A673 (cell line): ENCODE results near the gene MMP3. TPM values are rescaled to one million over a fixed set of nuclear protein-coding genes. Genes with fewer than 3 reads are reported as not detected.

Experiments used
- BruUV-seq: library from RNA; stranded (reverse); fragments of 400-500 nt; replicated peaks from 2 replicates; lab custom pipeline; 2021; lab: Mats Ljungman, UMichigan
- CTCF ChIA-PET: fragments of 300-600 bp; sonication (Branson Sonifier 250); formaldehyde crosslinking; loops from one replicate; lab custom pipeline; 2022; ENCODE audit warnings: antibody characterized with exemption; lab: Charles Lee
- POLR2A ChIA-PET: fragments of 300-600 bp; sonication (Branson Sonifier 250); formaldehyde crosslinking; loops from one replicate; lab custom pipeline; 2022; ENCODE audit warnings: antibody characterized with exemption; ENCODE audit not compliant: low non-redundant PET; lab: Charles Lee
- DNase-seq: peaks from one replicate; pipeline ENCODE4 v3.0.0-alpha.2; 2015; ENCODE audit warnings: low spot score
- H3K27ac ChIP-seq: fragments of 200-600 bp; sonication (generic); 2 replicates; pipeline ENCODE4 v1.5.1; 2016; ENCODE audit warnings: mixed run types, low read depth, mild to moderate bottlenecking, mixed read lengths, antibody characterized with exemption, low read length; ENCODE audit not compliant: poor library complexity, severe bottlenecking
- H3K27me3 ChIP-seq: fragments of 200-600 bp; sonication (generic); replicated peaks from 2 replicates; pipeline ENCODE4 v1.6.1; 2017; ENCODE audit warnings: mixed run types, low read depth, mild to moderate bottlenecking, mixed read lengths, antibody characterized with exemption, low read length; ENCODE audit not compliant: insufficient read depth, poor library complexity
- H3K36me3 ChIP-seq: fragments of 200-600 bp; sonication (generic); 2 replicates; pipeline ENCODE4 v1.6.1; 2016; ENCODE audit warnings: mixed run types, mild to moderate bottlenecking, mixed read lengths, antibody characterized with exemption, low read length; ENCODE audit not compliant: insufficient read depth, poor library complexity, severe bottlenecking
- H3K4me1 ChIP-seq: fragments of 200-600 bp; sonication (generic); 2 replicates; pipeline ENCODE4 v1.6.1; 2017; ENCODE audit warnings: mixed run types, mild to moderate bottlenecking, mixed read lengths, antibody characterized with exemption, low read length; ENCODE audit not compliant: insufficient read depth, poor library complexity, severe bottlenecking
- H3K4me3 ChIP-seq: fragments of 200-600 bp; sonication (generic); 2 replicates; pipeline ENCODE4 v1.5.1; 2016; ENCODE audit warnings: low read depth, mixed run types, mild to moderate bottlenecking, mixed read lengths, low read length; ENCODE audit not compliant: poor library complexity, severe bottlenecking
- H3K9me3 ChIP-seq: fragments of 200-600 bp; sonication (generic); 2 replicates; pipeline ENCODE4 v1.6.1; 2016; ENCODE audit warnings: mixed run types, low read depth, mild to moderate bottlenecking, mixed read lengths, antibody characterized with exemption, low read length; ENCODE audit not compliant: poor library complexity, severe bottlenecking
- CTCF ChIP-seq: fragments of 300-800, 200-600 bp; sonication (generic); conservative IDR thresholded peaks from 2 replicates; pipeline ENCODE4 v1.5.1; 2017; ENCODE audit warnings: low read depth, mild to moderate bottlenecking, antibody characterized with exemption, low read length, moderate library complexity, mixed read lengths
- EZH2 ChIP-seq: fragments of 200-600 bp; sonication (generic); IDR thresholded peaks from 2 replicates; pipeline ENCODE4 v1.6.1; 2017; ENCODE audit warnings: borderline replicate concordance, low read depth, mild to moderate bottlenecking, mixed read lengths, antibody characterized with exemption, low read length; ENCODE audit not compliant: poor library complexity, severe bottlenecking
- intact Hi-C: fragments of 100-400 bp; cut with micrococcal nuclease; formaldehyde crosslinking; loops from one replicate; pipeline ENCODE4 v1.10.0; 2022; ENCODE audit not compliant: unreplicated experiment
- total RNA-seq: library from RNA; stranded (reverse); gene quantifications from 2 replicates; pipeline ENCODE4 v1.2.3, GENCODE V29; 2021

MMP3 gene
- total RNA-seq, 1 experiment from 2014 or later, result 1.3 TPM

- intact Hi-C loops, result no loop called here
- no peak overlapping the region for H3K4me3 ChIP-seq
- ChIA-PET POLR2A (no interaction called here), CTCF (no interaction called here)
- H3K36me3 ChIP-seq, result no peaks in the 10 kb centered on the region
- no peaks in the 10 kb centered on the region for H3K9me3 ChIP-seq
- peak; percentile 71 for DNase-seq
- H3K4me1 ChIP-seq, result peaks cover 11% of the 10 kb centered on the region
- H3K27ac ChIP-seq, result peak overlapping the region; percentile 51
- no TSS peak for BruUV-seq
- TF ChIP-seq EZH2 (no peak), CTCF (no peak)
- H3K27me3 ChIP-seq, result no peaks in the 10 kb centered on the region
Measured at GRCh38 chr11:102799681-102800340, 43.6 kb downstream of the MMP3 start.

- no TSS peak for BruUV-seq
- Histone ChIP-seq H3K27me3 (no peaks in the 10 kb centered on the region), H3K27ac (peak within 1 kb of the TSS; percentile 6), H3K36me3 (no peaks in the 10 kb centered on the region), H3K4me1 (peaks cover 16% of the 10 kb centered on the region), H3K9me3 (no peaks in the 10 kb centered on the region), H3K4me3 (no peak within 1 kb of the TSS)
- TF ChIP-seq EZH2, result no peak
- TF ChIP-seq CTCF, result no peak
- intact Hi-C loops, result no loop called here
- peak; percentile 77 for DNase-seq
- ChIA-PET POLR2A (no interaction called here), CTCF (interaction anchor here (0.8 kb wide), 1 partner anchor 238 kb away, joined by 4 read pairs; no protein-coding TSS in a partner anchor)
Measured at GRCh38 chr11:102798012-102798746, 45.2 kb downstream of the MMP3 start, which contains the start of gene MMP1. Gene MMP1 (minus strand): TSS chr11:102798160. CDS start chr11:102798092, 68 bp downstream.

GRCh38 chr11:102794382-102794781, 49.0 kb downstream of the MMP3 start:
- Histone ChIP-seq H3K27ac (peak overlapping the region; percentile 48), H3K27me3 (no peaks in the 10 kb centered on the region), H3K4me3 (no peak overlapping the region), H3K9me3 (no peaks in the 10 kb centered on the region), H3K36me3 (no peaks in the 10 kb centered on the region), H3K4me1 (peaks cover 8% of the 10 kb centered on the region)
- DNase-seq, result peak; percentile 95
- TF ChIP-seq EZH2 (no peak), CTCF (peak; percentile 85)
- ChIA-PET POLR2A (no interaction called here), CTCF (no interaction called here)
- BruUV-seq, result no TSS peak
- intact Hi-C loops, result loop anchor here (1.0 to 5.0 kb wide), 2 partner anchors 136 to 148 kb away; no protein-coding TSS in a partner anchor
